DMS53 treated with DMSO at 0.1 percent for 48 hours (cell line): ENCODE measurements around the gene CAMSAP1.

Experiments
- DNase-seq: peaks from one replicate; lab custom pipeline; 2025; ENCODE audit not compliant: unreplicated experiment; lab: John Stamatoyannopoulos, UW

Gene CAMSAP1

DNA sequence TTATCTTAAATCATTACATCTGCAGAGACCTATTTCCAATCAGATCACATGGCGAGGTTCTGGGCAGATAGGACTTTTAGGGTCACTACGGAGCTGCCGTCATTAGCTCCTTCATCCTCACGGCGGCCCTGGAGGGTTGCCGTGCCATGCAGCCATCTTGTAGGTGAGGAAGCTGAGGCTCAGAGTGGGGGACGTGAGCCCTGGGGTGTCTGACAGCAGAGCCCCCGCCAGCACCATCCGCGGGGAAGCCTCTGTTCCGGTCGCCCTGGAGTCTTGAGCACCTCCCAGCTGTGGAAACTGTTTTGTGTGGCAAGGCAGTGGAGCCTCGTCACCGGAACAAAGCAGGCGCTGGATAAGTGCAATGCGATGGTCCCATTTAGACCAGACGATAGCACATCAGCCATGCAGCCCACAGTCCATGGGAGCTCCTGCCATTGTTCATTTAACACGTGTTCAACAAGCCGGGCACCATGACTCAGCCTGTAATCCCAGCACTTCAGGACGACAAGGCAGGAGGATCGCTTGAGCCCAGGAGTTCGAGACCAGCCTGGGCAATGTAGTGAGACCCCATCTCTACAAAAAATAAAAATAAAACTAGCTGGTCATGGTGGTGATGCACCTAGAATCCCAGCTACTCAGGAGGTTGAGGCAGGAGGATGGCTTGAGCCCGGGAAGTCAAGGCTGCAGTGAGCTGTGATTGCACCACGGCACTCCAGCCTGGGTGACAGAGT, 143.5 kb downstream of the CAMSAP1 start:
- DNase-seq, result no peak

DNA sequence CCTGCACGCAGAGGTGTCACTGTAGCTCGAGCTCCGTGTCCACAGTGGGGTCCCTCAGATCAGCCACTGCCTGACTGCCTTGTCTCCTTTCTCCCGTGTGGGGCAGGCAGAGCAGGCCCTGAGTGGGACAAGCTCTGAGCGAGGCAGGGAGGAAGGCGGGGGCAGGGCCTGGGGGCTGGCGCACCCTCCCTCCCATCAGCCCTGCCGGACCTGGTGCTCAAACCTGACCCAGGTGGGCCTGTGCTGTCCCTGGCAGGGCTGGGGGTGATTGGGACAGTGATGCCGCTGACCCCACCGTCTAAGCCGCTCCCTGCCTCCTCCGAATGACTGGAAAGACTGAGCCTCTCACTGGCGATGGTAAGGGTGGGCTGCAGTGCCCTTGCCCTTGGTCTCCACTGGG, 144.4 kb downstream of the CAMSAP1 start:
- DNase-seq, result no peak

DNA sequence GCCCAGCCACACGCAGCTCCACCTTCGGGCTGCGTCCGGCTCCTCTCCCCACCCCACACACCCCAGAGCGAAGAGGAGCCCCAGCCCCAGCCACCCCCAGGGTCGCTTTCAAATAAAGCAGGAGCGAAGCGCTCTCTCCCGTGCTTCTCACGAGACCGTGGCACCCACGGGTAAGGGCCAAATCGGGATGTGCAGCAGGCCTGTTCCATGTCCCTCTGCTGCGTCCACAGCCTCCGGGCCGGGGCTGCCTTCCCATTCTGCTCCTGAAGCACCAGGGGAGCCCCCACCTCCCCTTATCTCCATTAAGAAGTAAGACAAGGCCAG, 145.5 kb downstream of the CAMSAP1 start:
- no peak for DNase-seq

DNA sequence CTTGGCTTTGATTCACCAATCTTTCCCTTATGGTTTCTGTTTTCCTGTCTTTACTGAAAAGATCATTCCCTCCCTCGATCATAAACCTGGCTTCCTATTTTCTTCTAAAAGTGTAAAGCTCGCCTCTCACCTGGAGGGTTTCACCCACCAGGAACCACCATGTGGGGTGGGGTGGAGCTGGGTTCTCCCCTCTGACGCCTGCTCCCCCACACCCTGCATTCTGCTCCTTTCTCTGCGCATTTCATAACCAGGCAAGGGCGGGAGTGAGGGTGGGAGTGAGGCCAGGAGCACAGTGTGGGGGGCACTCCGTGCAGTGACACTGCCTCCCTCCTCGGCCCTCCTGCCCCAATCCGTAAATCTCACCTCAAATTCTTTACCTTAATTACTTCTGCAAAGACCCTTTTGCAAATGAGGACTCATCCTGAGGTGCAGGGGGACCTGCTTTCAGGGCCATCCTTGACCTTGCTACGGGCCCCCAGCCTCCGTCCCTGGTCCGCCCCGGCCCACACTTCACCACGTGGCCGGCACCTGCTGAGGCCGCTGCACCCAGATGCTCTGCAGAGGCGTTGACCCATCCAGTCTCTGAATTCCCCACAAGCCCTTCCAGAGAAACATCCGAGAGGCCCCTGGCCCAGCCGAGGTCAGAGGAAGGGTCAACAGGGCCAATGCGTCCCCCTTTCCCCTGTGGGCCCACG, 146.0 kb downstream of the CAMSAP1 start:
- DNase-seq, result no peak

DNA sequence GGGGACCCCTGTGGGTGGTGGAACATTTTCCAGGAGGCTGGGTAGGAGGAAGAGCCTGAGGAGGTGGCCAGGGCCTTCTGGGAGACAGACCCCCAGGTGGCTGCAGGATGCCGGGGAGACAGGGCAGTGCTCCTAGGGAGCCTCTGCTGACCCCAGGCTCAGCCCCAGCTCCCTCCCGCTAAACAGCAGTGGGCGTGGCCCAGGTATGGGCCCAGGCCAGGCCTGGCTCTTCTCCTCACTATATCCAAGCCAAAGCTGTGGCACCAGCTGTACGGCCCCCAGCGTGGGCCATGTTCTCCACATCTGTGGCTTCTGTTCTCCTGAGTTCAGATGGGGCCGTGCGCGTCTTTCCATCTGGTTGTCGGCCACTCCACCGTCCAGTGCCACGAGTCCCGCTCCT, 146.9 kb downstream of the CAMSAP1 start:
- no peak for DNase-seq

DNA sequence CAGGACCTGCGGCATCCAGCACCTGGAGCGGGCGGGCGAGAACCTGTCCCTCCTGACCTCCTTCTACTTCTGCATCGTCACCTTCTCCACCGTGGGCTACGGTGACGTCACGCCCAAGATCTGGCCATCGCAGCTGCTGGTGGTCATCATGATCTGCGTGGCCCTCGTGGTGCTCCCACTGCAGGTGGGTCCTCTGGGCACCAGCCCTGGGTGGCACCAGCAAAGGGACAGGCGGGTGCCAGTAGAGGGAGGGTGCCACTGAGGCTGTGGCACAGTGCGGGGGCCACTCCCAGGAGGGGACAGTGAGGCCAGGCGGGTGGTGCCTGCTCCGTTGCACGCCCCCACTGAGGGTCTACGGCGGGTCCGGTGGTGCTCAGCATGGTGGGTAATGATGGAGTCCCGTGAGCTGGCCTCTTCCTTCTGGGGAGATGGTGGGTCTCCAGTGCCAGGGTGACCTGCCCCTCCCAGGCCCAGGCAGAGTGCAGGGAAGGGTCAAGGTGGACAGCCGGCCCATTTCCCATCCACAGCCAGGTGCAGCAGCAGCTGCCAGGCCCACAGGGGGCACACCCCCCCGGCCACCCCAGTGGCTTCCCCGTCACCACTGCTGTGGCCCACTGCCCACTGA, 147.6 kb downstream of the CAMSAP1 start:
- no peak for DNase-seq

DNA sequence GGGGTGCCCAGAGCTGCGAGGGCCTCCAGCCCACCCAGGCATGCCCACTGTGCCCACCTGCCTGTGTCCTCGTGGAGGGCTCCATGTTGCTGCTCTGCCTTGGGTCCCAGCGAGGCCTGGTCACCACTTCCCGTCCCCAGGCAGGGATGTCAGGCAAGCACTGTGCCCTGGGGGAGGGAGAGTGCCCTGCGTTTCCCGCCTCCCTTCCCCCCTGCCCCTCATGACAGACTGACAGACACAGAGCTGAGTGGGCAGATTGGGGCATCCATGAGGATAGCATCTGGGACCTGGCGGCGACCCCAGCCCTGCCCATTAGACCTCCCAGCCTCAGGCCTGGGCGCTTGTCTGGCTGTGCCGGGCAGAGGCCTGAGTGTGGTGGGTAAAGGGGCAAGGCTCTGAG, 148.5 kb downstream of the CAMSAP1 start:
- DNase-seq, result no peak
